HEK293T (cell line): ENCODE measurements around the gene AGAP2.
A peak's percentile ranks its signal among the peaks of the same experiment; 100 is the strongest.

Experiments
- CTCF ChIA-PET: fragments of 350-600 bp; formaldehyde crosslinking; extraction: SDS; loops from one replicate; lab custom pipeline; 2021; ENCODE audit warnings: antibody characterized with exemption, inconsistent platforms; lab: Yijun Ruan, JAX
- POLR2A ChIA-PET: fragments of 350-600 bp; formaldehyde crosslinking; extraction: SDS; loops from one replicate; lab custom pipeline; 2020; ENCODE audit warnings: antibody characterized with exemption, inconsistent platforms; lab: Yijun Ruan, JAX
- DNase-seq: peaks from one replicate; pipeline ENCODE4 v3.0.0; 2012; ENCODE audit warnings: mixed read lengths; ENCODE audit errors: extremely low spot score
- ARNT ChIP-seq: fragments of 450-650 bp; IDR thresholded peaks from 2 replicates; pipeline ENCODE4 v1.6.1; 2017; ENCODE audit warnings: mild to moderate bottlenecking
- BHLHE40 ChIP-seq: fragments of 450-650 bp; IDR thresholded peaks from 2 replicates; pipeline ENCODE4 v1.6.1; 2016; ENCODE audit warnings: mild to moderate bottlenecking, moderate library complexity, borderline replicate concordance
- CTBP1 ChIP-seq: fragments of 450-650 bp; IDR thresholded peaks from 2 replicates; pipeline ENCODE4 v1.6.1; 2016; ENCODE audit warnings: borderline replicate concordance
- ELF4 ChIP-seq: fragments of 450-650 bp; IDR thresholded peaks from 2 replicates; pipeline ENCODE4 v1.6.1; 2017; ENCODE audit warnings: antibody characterized with exemption
- FOXA1 ChIP-seq: fragments of 450-650 bp; IDR thresholded peaks from 2 replicates; pipeline ENCODE4 v1.6.1; 2016; ENCODE audit warnings: mild to moderate bottlenecking
- FOXK2 ChIP-seq: fragments of 450-650 bp; IDR thresholded peaks from 2 replicates; pipeline ENCODE4 v1.6.1; 2016; ENCODE audit warnings: mild to moderate bottlenecking
- FOXM1 ChIP-seq: fragments of 450-650 bp; IDR thresholded peaks from 2 replicates; pipeline ENCODE4 v1.6.1; 2017; ENCODE audit warnings: mild to moderate bottlenecking, borderline replicate concordance
- HDGF ChIP-seq: fragments of 450-650 bp; IDR thresholded peaks from 2 replicates; pipeline ENCODE4 v1.6.1; 2017; ENCODE audit warnings: antibody characterized with exemption, borderline replicate concordance
- L3MBTL2 ChIP-seq: fragments of 450-650 bp; conservative IDR thresholded peaks from 2 replicates; pipeline ENCODE4 v1.6.1; 2016; ENCODE audit warnings: mild to moderate bottlenecking
- LEF1 ChIP-seq: fragments of 450-650 bp; IDR thresholded peaks from 2 replicates; pipeline ENCODE4 v1.6.1; 2017; ENCODE audit warnings: mild to moderate bottlenecking, borderline replicate concordance
- NFRKB ChIP-seq: fragments of 450-650 bp; IDR thresholded peaks from 2 replicates; pipeline ENCODE4 v1.6.1; 2016; ENCODE audit warnings: mild to moderate bottlenecking, moderate library complexity
- SP1 ChIP-seq: fragments of 450-650 bp; IDR thresholded peaks from 2 replicates; pipeline ENCODE4 v1.6.1; 2017
- SUZ12 ChIP-seq: fragments of 450-650 bp; IDR thresholded peaks from 2 replicates; pipeline ENCODE4 v1.6.1; 2016; ENCODE audit warnings: mild to moderate bottlenecking
- TARDBP ChIP-seq: fragments of 450-650 bp; IDR thresholded peaks from 2 replicates; pipeline ENCODE4 v1.6.1; 2016
- ZNF384 ChIP-seq: fragments of 450-650 bp; IDR thresholded peaks from 2 replicates; pipeline ENCODE4 v1.6.1; 2016
- TF ChIP-seq, protein P1 (sequence below): fragments of 450-650 bp; IDR thresholded peaks from 2 replicates; pipeline ENCODE4 v1.6.1; 2016

Gene AGAP2

DNA sequence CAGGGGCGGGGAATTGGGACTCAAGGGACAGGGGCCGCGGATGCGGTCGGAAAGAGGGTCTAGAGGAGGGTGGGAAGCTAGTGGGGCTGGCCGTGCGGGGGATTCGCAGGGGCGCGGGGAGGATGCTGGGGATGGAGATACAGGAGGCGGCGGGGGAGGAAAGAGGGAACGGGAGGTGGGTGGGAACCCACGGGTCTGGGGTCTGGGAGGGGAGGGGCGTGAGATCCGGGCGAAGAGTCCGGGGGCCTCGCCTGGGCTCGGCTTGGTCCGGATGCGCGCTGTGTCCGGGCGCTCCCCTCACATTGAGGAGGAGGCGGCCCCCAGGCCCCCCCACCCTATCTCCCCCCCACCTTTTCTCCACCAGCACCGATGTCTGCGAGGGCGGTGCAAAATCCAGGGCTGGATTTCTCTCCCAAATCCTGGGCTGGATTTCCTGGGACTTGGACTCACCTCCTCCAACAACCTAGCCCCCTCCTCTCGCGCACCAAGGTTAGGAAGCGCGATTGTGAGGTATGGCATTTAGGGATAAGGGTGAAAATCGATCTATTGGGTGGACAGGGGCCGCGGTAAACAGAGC is at the start of gene AGAP2:
AGAP2 (minus strand) TSS at position 82 of the 577 bp plus-strand sequence. CDS start 496 bp downstream, outside the sequence.
- ChIA-PET CTCF (no interaction called here), POLR2A (interaction anchor here (0.7 kb wide), 1 partner anchor 13 kb away, joined by 3 read pairs; no protein-coding TSS in a partner anchor)
- DNase-seq, result peak; percentile 70
- TF ChIP-seq BHLHE40, result no peak
- no peak for TF ChIP-seq ELF4
- no peak for TF ChIP-seq HDGF
- TF ChIP-seq L3MBTL2, result no peak
- no peak for TF ChIP-seq SP1
- no peak for TF ChIP-seq TARDBP
- no peak for TF ChIP-seq FOXA1
- no peak for TF ChIP-seq FOXK2
- TF ChIP-seq, protein P1, sequence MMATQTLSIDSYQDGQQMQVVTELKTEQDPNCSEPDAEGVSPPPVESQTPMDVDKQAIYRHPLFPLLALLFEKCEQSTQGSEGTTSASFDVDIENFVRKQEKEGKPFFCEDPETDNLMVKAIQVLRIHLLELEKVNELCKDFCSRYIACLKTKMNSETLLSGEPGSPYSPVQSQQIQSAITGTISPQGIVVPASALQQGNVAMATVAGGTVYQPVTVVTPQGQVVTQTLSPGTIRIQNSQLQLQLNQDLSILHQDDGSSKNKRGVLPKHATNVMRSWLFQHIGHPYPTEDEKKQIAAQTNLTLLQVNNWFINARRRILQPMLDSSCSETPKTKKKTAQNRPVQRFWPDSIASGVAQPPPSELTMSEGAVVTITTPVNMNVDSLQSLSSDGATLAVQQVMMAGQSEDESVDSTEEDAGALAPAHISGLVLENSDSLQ, result no peak
- no peak for TF ChIP-seq SUZ12
- TF ChIP-seq CTBP1, result no peak
- no peak for TF ChIP-seq ARNT
- TF ChIP-seq FOXM1, result no peak
- no peak for TF ChIP-seq NFRKB
- no peak for TF ChIP-seq ZNF384
- TF ChIP-seq LEF1, result no peak

DNA sequence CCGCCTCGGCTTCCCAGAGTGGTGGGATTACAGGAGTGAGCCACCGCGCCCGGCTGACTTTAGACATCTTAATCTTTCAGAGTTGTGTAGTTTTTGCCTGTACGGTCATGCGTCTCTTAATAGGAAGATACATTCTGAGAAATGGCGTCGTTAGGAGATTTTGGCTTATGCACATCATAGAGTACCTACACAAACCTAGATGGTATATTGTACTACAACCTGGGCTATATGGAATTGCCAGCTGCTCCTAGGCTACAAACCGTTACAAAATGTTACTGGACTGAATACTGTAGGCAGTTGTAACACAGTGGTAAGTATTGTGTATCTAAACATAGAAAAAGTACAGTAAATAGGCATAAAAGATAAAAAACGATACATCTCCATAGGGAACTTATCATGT is 45.3 kb upstream of the AGAP2 start:
- TF ChIP-seq CTBP1, result no peak
- CTCF ChIA-PET, result interaction anchor here (1.6 kb wide), 1 partner anchor 24 kb away, joined by 5 read pairs; no protein-coding TSS in a partner anchor
- POLR2A ChIA-PET, result interaction anchor here (0.9 to 2.1 kb wide), 4 partner anchors 12 to 27 kb away, joined by 4 to 8 read pairs (median 6); partner anchors contain the start of genes EEF1AKMT3 and METTL1

DNA sequence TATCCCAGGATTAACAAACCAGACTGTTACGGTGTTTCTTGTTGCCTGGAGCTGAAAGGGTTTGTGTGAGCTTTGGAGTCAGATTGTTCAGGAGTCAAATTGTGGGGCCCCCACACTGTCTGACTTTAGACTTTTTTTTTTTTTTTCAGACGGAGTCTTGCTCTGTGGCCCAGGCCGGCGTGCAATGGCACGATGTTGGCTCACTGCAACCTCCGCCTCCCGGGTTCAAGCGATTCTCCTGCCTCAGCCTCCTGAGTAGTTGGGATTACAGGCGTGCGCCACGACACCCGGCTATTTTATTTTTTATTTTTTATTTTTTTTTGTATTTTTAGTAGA is 44.9 kb upstream of the AGAP2 start:
- ChIA-PET CTCF (interaction anchor here (1.0 to 1.6 kb wide), 4 partner anchors 9 to 24 kb away, joined by 3 to 5 read pairs (median 4); partner anchors contain the start of genes EEF1AKMT3 and METTL1), POLR2A (interaction anchor here (0.7 to 3.1 kb wide), 11 partner anchors 9 to 120 kb away, joined by 3 to 28 read pairs (median 4); partner anchors contain the start of genes CDK4, EEF1AKMT3, METTL1 and TSPAN31)
- TF ChIP-seq L3MBTL2 (no peak), BHLHE40 (no peak), FOXM1 (no peak), NFRKB (no peak), FOXA1 (no peak), FOXK2 (no peak), SP1 (no peak), ELF4 (no peak), HDGF (no peak), SUZ12 (no peak), TARDBP (no peak), ARNT (no peak), CTBP1 (no peak), LEF1 (no peak), ZNF384 (no peak)
- TF ChIP-seq, protein P1, result no peak
- DNase-seq, result no peak

More for the DNA sequence above, 45.3 kb upstream of the AGAP2 start:
- DNase-seq, result no peak

DNA sequence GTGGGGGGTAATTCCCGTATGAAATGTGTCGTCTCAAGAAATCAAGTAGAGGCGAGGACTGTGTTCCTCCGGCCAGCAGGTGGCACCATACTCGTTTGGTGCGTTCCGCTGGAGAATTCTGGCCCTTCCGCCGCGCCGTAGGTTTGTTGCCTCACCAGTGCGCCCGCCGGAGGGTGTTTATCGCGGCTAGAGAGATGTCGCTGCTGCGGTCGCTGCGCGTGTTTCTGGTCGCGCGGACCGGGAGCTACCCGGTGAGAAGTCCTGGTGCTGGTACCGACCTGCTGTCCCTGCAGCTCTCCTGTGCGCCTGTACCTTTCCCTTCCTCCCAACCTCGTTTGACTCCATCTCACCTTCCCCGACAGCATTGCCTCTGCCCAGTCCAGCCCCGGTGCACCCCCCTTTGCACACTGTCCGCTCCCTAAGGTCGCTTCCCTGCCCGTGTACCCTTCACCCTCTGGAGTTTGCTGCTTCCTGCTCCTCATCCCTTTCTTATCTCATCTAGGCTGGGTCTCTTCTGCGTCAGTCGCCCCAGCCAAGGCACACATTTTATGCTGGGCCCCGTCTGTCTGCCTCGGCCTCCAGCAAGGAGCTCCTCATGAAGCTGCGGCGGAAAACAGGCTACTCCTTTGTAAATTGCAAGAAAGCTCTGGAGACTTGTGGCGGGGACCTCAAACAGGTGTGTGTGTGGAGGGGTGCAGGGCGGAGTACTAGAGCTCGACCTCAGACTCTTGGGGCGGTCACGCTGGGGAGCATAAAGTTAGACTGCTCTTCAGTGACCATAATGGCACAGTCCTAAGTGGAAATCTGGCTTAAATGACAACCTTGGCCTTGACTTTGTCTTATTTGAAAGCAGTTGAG is 44.3 kb upstream of the AGAP2 start, which contains the start of gene TSFM:
TSFM (plus strand) TSS at position 180 of the 858 bp plus-strand sequence; CDS start at position 195, 15 bp downstream.
- TF ChIP-seq FOXK2 (peak; percentile 58; the same call in 1 of the 2 replicates), L3MBTL2 (peak; percentile 34), FOXM1 (no peak), ELF4 (peak; percentile 27; the same call in 1 of the 2 replicates)
- CTCF ChIA-PET, result interaction anchor here (1.0 to 1.6 kb wide), 4 partner anchors 9 to 23 kb away, joined by 3 to 5 read pairs (median 4); partner anchors contain the start of genes EEF1AKMT3 and METTL1
- DNase-seq, result peak; percentile 87
- POLR2A ChIA-PET, result interaction anchor here (0.7 to 3.1 kb wide), 12 partner anchors 8 to 121 kb away, joined by 3 to 28 read pairs (median 4); partner anchors contain the start of genes AVIL, CDK4, EEF1AKMT3 and METTL1

DNA sequence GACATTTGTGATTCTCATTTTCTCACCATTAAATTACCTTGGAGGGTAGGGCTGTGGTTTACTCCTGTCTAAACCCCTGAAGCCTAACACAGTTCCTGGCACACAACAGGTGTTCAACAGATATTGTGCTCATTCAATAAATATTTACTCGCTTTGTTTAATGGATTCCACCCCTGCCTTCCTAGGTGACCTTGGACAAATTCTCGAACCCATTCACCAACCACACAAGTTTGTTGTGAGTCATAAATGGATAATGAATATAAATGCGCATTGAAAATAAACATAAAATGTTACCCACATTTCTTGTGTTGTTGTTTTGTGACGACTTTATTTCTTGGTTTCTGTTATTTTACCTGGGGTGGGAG is 43.7 kb upstream of the AGAP2 start:
- no peak for TF ChIP-seq ELF4
- no peak for DNase-seq
- CTCF ChIA-PET, result interaction anchor here (1.2 to 1.6 kb wide), 2 partner anchors 21 to 22 kb away, joined by 4 to 5 read pairs; no protein-coding TSS in a partner anchor
- POLR2A ChIA-PET, result interaction anchor here (1.0 to 3.1 kb wide), 8 partner anchors 10 to 121 kb away, joined by 3 to 28 read pairs (median 4); partner anchors contain the start of genes AVIL, EEF1AKMT3, METTL1 and TSPAN31

DNA sequence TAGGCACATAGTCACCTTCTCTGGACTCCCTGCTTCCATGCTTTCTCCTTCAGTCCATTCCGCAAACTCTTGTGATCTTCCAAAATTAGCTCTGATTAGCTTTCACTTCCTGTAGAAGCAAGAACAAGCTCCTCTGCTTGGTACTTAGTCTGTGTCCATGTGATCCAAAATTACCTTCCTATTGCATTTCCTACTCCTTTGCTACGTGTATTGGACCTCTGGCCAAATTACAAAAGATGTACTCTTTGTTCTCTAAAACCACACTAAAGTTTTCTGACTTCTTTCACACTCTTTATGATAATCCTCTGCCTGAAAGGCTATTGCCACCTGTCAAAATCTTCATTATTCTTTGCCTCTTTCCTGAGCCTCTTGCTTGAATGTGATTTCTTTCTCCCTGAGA is 43.3 kb upstream of the AGAP2 start:
- TF ChIP-seq NFRKB (no peak), FOXA1 (no peak), BHLHE40 (no peak), SP1 (no peak), SUZ12 (no peak), HDGF (no peak), ZNF384 (no peak), ARNT (no peak), FOXK2 (no peak), FOXM1 (no peak), TARDBP (no peak), CTBP1 (no peak), LEF1 (no peak)
- TF ChIP-seq, protein P1, result no peak
- POLR2A ChIA-PET, result interaction anchor here (2.1 to 3.1 kb wide), 2 partner anchors 9 to 25 kb away, joined by 8 to 28 read pairs; partner anchors contain the start of genes EEF1AKMT3 and METTL1
- CTCF ChIA-PET, result interaction anchor here (1.1 kb wide), 1 partner anchor 10 kb away, joined by 3 read pairs; the partner anchor contains the start of gene METTL1
- no peak for DNase-seq
